Measurements from ENCODE around the gene SRSF5.
A peak's percentile ranks its signal among the peaks of the same experiment; 100 is the strongest.

DNA sequence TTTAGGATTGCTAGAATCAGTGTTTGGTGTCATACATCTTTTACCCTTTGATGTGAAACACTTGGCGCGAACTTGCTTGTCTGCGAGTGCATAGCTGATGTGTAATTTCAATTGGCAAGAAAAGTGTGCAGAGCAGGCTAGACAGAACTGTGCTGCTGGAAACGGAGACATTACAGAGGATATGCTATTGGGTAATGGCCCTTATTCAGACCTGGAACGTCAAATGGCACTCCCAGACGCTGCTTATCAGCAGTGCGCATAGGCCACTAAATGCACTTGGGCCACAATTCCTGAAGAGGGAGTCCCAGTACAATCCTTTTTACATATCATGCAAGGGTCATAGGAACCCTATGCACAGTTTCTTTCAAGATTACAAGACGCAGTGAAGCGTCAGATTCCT, 45.8 kb downstream of the SRSF5 start:
- TF ChIP-seq, protein P1, sequence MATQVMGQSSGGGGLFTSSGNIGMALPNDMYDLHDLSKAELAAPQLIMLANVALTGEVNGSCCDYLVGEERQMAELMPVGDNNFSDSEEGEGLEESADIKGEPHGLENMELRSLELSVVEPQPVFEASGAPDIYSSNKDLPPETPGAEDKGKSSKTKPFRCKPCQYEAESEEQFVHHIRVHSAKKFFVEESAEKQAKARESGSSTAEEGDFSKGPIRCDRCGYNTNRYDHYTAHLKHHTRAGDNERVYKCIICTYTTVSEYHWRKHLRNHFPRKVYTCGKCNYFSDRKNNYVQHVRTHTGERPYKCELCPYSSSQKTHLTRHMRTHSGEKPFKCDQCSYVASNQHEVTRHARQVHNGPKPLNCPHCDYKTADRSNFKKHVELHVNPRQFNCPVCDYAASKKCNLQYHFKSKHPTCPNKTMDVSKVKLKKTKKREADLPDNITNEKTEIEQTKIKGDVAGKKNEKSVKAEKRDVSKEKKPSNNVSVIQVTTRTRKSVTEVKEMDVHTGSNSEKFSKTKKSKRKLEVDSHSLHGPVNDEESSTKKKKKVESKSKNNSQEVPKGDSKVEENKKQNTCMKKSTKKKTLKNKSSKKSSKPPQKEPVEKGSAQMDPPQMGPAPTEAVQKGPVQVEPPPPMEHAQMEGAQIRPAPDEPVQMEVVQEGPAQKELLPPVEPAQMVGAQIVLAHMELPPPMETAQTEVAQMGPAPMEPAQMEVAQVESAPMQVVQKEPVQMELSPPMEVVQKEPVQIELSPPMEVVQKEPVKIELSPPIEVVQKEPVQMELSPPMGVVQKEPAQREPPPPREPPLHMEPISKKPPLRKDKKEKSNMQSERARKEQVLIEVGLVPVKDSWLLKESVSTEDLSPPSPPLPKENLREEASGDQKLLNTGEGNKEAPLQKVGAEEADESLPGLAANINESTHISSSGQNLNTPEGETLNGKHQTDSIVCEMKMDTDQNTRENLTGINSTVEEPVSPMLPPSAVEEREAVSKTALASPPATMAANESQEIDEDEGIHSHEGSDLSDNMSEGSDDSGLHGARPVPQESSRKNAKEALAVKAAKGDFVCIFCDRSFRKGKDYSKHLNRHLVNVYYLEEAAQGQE (IDR thresholded peaks at IDR 0.05; ENCODE audit: low read depth), result no peak
- TF ChIP-seq EGR1 (IDR thresholded peaks at IDR 0.05) (no peak), RAD21 (IDR thresholded peaks at IDR 0.05; ENCODE audit: low read depth) (peak; percentile 50), EP300 (IDR thresholded peaks at IDR 0.05; ENCODE audit: borderline replicate concordance) (no peak), YY1 (IDR thresholded peaks at IDR 0.05; ENCODE audit: low read depth) (no peak), TAF1 (IDR thresholded peaks at IDR 0.05; ENCODE audit: low read depth) (no peak), TCF12 (IDR thresholded peaks at IDR 0.05; ENCODE audit: low read depth) (no peak), CREB1 (IDR thresholded peaks at IDR 0.05; ENCODE audit: low read depth) (no peak), NFIC (IDR thresholded peaks at IDR 0.05) (no peak), CEBPB (IDR thresholded peaks at IDR 0.05) (no peak)
